ENCODE results near the gene LTB. TPM values are rescaled to one million over a fixed set of nuclear protein-coding genes. Genes with fewer than 3 reads are reported as not detected.

The LTB gene
- total RNA-seq, 1 experiment from 2014 or later = not detected

DNA sequence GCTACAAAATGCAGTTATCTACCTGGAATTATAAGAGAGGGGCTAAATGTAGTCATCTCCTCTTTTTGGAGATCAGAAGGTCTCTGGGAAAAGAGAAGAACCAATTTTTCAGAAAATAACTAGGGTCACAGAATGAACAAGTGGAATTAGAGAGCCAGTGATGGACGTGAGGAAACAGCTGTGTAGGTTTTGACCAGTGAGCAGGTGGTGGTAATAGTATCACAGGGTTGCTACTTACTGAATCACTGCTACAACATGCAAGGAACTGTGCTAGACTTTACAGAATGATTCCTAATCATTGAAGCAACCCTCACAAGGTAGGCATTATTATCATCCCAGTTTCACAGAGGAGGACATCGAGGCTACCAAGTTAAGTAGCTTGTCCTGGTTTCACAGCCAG is 37.5 kb downstream of the LTB start:
- peaks cover 5% of the 10 kb centered on the region for H3K23me2 ChIP-seq (ENCODE audit: insufficient read length, low read depth, low read length, poor library complexity, severe bottlenecking)
- peaks cover 2% of the 10 kb centered on the region; the same call in 1 of the 2 replicates for H3K4me1 ChIP-seq (ENCODE audit: insufficient read depth, low read length)
- Mint-ChIP-seq H3K4me3 (no peak overlapping the region), H3K4me1 (peaks cover 29 to 39% of the 10 kb centered on the region in 2 experiments), H3K36me3 (ENCODE audit: insufficient read depth in 1 of 3, low read depth in 3 of 3) (peaks cover 23 to 35% (median 34%) of the 10 kb centered on the region in 3 experiments), H3K9me3 (no peaks in the 10 kb centered on the region; a peak in 1 of 5 replicates), H3K27me3 (ENCODE audit: low read depth) (no peaks in the 10 kb centered on the region), H3K27ac (peak overlapping the region in 1 of 3 experiments; percentile 1; a peak in 1 of 7 replicates)
- H3K27ac ChIP-seq (ENCODE audit: insufficient read length, low read depth, low read length) = no peak overlapping the region
- TF ChIP-seq, protein P1, sequence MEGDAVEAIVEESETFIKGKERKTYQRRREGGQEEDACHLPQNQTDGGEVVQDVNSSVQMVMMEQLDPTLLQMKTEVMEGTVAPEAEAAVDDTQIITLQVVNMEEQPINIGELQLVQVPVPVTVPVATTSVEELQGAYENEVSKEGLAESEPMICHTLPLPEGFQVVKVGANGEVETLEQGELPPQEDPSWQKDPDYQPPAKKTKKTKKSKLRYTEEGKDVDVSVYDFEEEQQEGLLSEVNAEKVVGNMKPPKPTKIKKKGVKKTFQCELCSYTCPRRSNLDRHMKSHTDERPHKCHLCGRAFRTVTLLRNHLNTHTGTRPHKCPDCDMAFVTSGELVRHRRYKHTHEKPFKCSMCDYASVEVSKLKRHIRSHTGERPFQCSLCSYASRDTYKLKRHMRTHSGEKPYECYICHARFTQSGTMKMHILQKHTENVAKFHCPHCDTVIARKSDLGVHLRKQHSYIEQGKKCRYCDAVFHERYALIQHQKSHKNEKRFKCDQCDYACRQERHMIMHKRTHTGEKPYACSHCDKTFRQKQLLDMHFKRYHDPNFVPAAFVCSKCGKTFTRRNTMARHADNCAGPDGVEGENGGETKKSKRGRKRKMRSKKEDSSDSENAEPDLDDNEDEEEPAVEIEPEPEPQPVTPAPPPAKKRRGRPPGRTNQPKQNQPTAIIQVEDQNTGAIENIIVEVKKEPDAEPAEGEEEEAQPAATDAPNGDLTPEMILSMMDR (conservative IDR thresholded peaks at IDR 0.05) = no peak
- no peak overlapping the region for H2BK12ac ChIP-seq (ENCODE audit: insufficient read length, low read depth, low read length)
- H3K56ac ChIP-seq (ENCODE audit: insufficient read length, low read depth, low read length) = no peak overlapping the region
- no peak overlapping the region for H2BK5ac ChIP-seq (ENCODE audit: insufficient read length, low read length)
- no peak overlapping the region for H3K4ac ChIP-seq (ENCODE audit: low read depth, low read length)
- H3K27me3 ChIP-seq (ENCODE audit: insufficient read depth, low read length) = no peaks in the 10 kb centered on the region
- no peak overlapping the region for H3K14ac ChIP-seq (ENCODE audit: insufficient read depth, low read length)
- no peak overlapping the region for H2AFZ ChIP-seq (ENCODE audit: low read length)
- no peak overlapping the region for H4K5ac ChIP-seq (ENCODE audit: insufficient read length, low read depth, low read length)
- peaks cover 17% of the 10 kb centered on the region for H3K79me2 ChIP-seq (ENCODE audit: insufficient read depth, low read length)
- H4K91ac ChIP-seq (ENCODE audit: insufficient read length, low read depth, low read length) = no peak overlapping the region
- no peak for DNase-seq
- H3K18ac ChIP-seq (ENCODE audit: insufficient read length, low read depth, low read length) = no peak overlapping the region
- no peak overlapping the region for H3K23ac ChIP-seq (ENCODE audit: insufficient read length, low read depth, low read length)
- H4K8ac ChIP-seq (replicated peaks; ENCODE audit: insufficient read length, low read depth, low read length) = no peak overlapping the region
- H3T11ph ChIP-seq (ENCODE audit: low read length) = no peak overlapping the region
- no peak overlapping the region for H3K4me2 ChIP-seq (ENCODE audit: insufficient read depth, insufficient read length, low read length)
- no peaks in the 10 kb centered on the region for H3K9me3 ChIP-seq (ENCODE audit: control insufficient read depth, low read depth, low read length)
- H2BK20ac ChIP-seq (ENCODE audit: low read depth, low read length, poor library complexity, severe bottlenecking) = no peak overlapping the region
- no CpG with 5 or more reads among the region's 2 CpGs for WGBS (ENCODE audit: extremely low coverage, insufficient read length, low lambda C conversion rate)
- no peaks in the 10 kb centered on the region for H4K20me1 ChIP-seq (ENCODE audit: control insufficient read depth, insufficient read depth, insufficient read length)
- H3K79me1 ChIP-seq (ENCODE audit: insufficient read depth, low read depth, low read length, poor library complexity, severe bottlenecking) = peaks cover 3% of the 10 kb centered on the region
- no peak overlapping the region for H2BK120ac ChIP-seq (ENCODE audit: low read depth, low read length, poor library complexity, severe bottlenecking)
- no peak overlapping the region for H3K9ac ChIP-seq (ENCODE audit: extremely low read depth, insufficient read length, low read length)
- no peak overlapping the region for H2BK15ac ChIP-seq (ENCODE audit: low read depth, low read length)
- H2AK5ac ChIP-seq (ENCODE audit: insufficient read length, low read length) = no peak overlapping the region
